Measurements from ENCODE around the gene AGAP1. TPM values are rescaled to one million over a fixed set of nuclear protein-coding genes. Genes with fewer than 3 reads are reported as not detected.

AGAP1 gene
- total and polyA plus RNA-seq, 2 donors (not counting 3 experiments of a cell fraction or from before 2014, with no cell fraction given): 10.2 to 20.9 TPM

DNA sequence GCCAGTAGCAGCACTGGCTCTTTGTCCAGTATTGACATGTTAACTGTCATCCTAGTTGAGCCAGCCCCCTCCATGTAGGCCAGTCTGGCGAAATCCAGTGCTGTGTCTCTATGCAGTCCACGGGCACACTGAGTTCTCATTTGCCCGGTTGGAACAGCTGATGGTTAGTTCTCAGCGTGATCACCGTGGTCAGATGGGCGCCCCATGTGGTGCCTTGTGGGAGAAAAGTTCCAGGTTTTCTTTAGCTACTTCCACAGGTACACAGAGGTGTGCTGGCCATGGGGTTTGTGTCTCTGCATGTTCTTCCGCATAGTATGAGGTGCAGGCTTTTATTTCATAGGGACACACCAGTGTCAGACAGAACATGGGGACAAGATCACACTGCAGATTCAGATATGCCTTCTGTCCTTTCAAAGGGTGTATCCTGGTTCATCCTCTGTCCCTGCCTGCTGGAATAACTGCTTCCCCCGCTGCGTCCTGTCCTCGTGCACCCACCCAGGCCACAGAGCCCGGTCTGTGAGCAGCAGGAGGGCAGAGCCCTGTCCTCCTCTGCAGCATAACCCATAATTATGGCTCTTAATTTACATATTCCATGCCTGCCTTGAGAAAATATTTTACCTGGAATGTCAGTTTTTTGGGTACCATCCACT, 340.3 kb downstream of the AGAP1 start:
- DNase-seq (ENCODE audit: low read depth, low spot score) (no peak), FAIRE-seq (no peak)
- Histone ChIP-seq H3K9ac (replicated peaks; ENCODE audit: extremely low read depth, insufficient read depth, low read length) (no peak overlapping the region), H3K9me3 (replicated peaks; ENCODE audit: control insufficient read depth, insufficient read depth, low read length) (no peaks in the 10 kb centered on the region), H4K20me1 (replicated peaks; ENCODE audit: control insufficient read depth, extremely low read depth, insufficient read depth, low read length) (no peaks in the 10 kb centered on the region), H3K27me3 (ENCODE audit: control insufficient read depth in 2 of 2, insufficient read depth in 2 of 2, low read length in 2 of 2) (no peaks in the 10 kb centered on the region), H3K36me3 (ENCODE audit: control insufficient read depth in 2 of 2, extremely low read depth in 1 of 2, insufficient read depth in 2 of 2, low read length in 2 of 2) (no peaks in the 10 kb centered on the region), H3K4me2 (ENCODE audit: insufficient read depth, low read length) (no peak overlapping the region), H3K27ac (ENCODE audit: insufficient read depth, low read depth, low read length) (no peak overlapping the region), H2AFZ (ENCODE audit: low read depth, low read length) (no peak overlapping the region), H3K9me1 (replicated peaks; ENCODE audit: control insufficient read depth, extremely low read depth, insufficient read depth, low read length) (no peaks in the 10 kb centered on the region), H3K4me1 (ENCODE audit: control insufficient read depth, extremely low read depth, insufficient read depth, low read length) (no peaks in the 10 kb centered on the region), H3K79me2 (ENCODE audit: control insufficient read depth, insufficient read depth, low read length) (no peaks in the 10 kb centered on the region), H3K4me3 (replicated peaks in 1 of 3; ENCODE audit: insufficient read depth in 1 of 3, low read depth in 1 of 3, low read length in 3 of 3) (no peak overlapping the region)
- dilution Hi-C loops (cut with MboI; ENCODE audit: extremely low pct_ligation_motif_present, low sequenced_read_pairs) (no loop called here), intact Hi-C loops (cut with micrococcal nuclease) (no loop called here)
- no peak for TF ChIP-seq JUN (IDR thresholded peaks at IDR 0.05; ENCODE audit: borderline replicate concordance, insufficient read depth, insufficient read length, low read depth)
- TF ChIP-seq FOS (IDR thresholded peaks at IDR 0.05; ENCODE audit: borderline replicate concordance, insufficient read depth, low read length): no peak
- no peak for TF ChIP-seq EZH2 (IDR thresholded peaks at IDR 0.05; ENCODE audit: borderline replicate concordance, low read depth, low read length, severe bottlenecking)
- no peak for TF ChIP-seq POLR2A (IDR thresholded peaks at IDR 0.05; ENCODE audit: low read depth, low read length)
- no peak for TF ChIP-seq MYC (IDR thresholded peaks at IDR 0.05; ENCODE audit: low read depth, low read length)
- TF ChIP-seq, protein P1, sequence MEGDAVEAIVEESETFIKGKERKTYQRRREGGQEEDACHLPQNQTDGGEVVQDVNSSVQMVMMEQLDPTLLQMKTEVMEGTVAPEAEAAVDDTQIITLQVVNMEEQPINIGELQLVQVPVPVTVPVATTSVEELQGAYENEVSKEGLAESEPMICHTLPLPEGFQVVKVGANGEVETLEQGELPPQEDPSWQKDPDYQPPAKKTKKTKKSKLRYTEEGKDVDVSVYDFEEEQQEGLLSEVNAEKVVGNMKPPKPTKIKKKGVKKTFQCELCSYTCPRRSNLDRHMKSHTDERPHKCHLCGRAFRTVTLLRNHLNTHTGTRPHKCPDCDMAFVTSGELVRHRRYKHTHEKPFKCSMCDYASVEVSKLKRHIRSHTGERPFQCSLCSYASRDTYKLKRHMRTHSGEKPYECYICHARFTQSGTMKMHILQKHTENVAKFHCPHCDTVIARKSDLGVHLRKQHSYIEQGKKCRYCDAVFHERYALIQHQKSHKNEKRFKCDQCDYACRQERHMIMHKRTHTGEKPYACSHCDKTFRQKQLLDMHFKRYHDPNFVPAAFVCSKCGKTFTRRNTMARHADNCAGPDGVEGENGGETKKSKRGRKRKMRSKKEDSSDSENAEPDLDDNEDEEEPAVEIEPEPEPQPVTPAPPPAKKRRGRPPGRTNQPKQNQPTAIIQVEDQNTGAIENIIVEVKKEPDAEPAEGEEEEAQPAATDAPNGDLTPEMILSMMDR (IDR thresholded peaks at IDR 0.05; ENCODE audit: extremely low read depth in 1 of 2, insufficient read depth in 1 of 2, low read depth in 1 of 2, low read length in 2 of 2): no peak
- TF ChIP-seq, protein P2, sequence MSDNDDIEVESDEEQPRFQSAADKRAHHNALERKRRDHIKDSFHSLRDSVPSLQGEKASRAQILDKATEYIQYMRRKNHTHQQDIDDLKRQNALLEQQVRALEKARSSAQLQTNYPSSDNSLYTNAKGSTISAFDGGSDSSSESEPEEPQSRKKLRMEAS (IDR thresholded peaks at IDR 0.05; ENCODE audit: insufficient read depth, insufficient read length): no peak
- TF ChIP-seq POLR2AphosphoS5 (IDR thresholded peaks at IDR 0.05; ENCODE audit: insufficient read depth, low read depth, low read length): no peak
- POLR2A ChIA-PET: no interaction called here
- BruUV-seq (replicated peaks): no TSS peak
- CTCF ChIA-PET: interaction anchor here (0.6 kb wide), 1 partner anchor 15 kb away, joined by 3 read pairs; no protein-coding TSS in a partner anchor

Measured in endothelial cell of umbilical vein (primary cell).